Endothelial cell (in vitro differentiated cells): Measurements from ENCODE around the gene KIF3B. TPM values are rescaled to one million over a fixed set of nuclear protein-coding genes. Genes with fewer than 3 reads are reported as not detected.

Experiments
- DNase-seq: peaks from one replicate; pipeline ENCODE4 v3.0.0; 2021; ENCODE audit warnings: low spot score
- H3K27ac Mint-ChIP-seq: one replicate; pipeline ENCODE4 v1.8.0; 2021; ENCODE audit warnings: mixed read lengths, inconsistent platforms; ENCODE audit not compliant: unreplicated experiment
- H3K27me3 Mint-ChIP-seq: one replicate; pipeline ENCODE4 v1.8.0; 2021; ENCODE audit warnings: mild to moderate bottlenecking, moderate library complexity, mixed read lengths, inconsistent platforms; ENCODE audit not compliant: unreplicated experiment
- H3K36me3 Mint-ChIP-seq: one replicate; pipeline ENCODE4 v1.8.0; 2021; ENCODE audit warnings: mild to moderate bottlenecking, low read depth, mixed read lengths, inconsistent platforms; ENCODE audit not compliant: unreplicated experiment
- H3K4me1 Mint-ChIP-seq: one replicate; pipeline ENCODE4 v1.8.0; 2021; ENCODE audit warnings: mild to moderate bottlenecking, mixed read lengths, inconsistent platforms; ENCODE audit not compliant: unreplicated experiment
- H3K4me3 Mint-ChIP-seq: one replicate; pipeline ENCODE4 v1.8.0; 2021; ENCODE audit warnings: mild to moderate bottlenecking, mixed read lengths, inconsistent platforms; ENCODE audit not compliant: unreplicated experiment
- H3K9me3 Mint-ChIP-seq: one replicate; pipeline ENCODE4 v1.8.0; 2021; ENCODE audit warnings: mixed read lengths, inconsistent platforms; ENCODE audit not compliant: unreplicated experiment
- total RNA-seq: library from RNA; stranded (reverse); fragmentation: NEBNext Ultra II Directional; extraction: Animal tissue kit (Norgen Biotek cat#: 25700); gene quantifications from one replicate; pipeline ENCODE4 v1.2.1, GENCODE V29; 2021; ENCODE audit not compliant: unreplicated experiment
- TF ChIP-seq, protein P1 (sequence below): fragments of 200-600 bp; sonication (generic); IDR thresholded peaks from one replicate; pipeline ENCODE4 v1.5.0; 2021; ENCODE audit warnings: antibody characterized with exemption; ENCODE audit not compliant: unreplicated experiment

KIF3B gene
- total RNA-seq, 1 donor from 2014 or later, result 34.7 TPM

DNA sequence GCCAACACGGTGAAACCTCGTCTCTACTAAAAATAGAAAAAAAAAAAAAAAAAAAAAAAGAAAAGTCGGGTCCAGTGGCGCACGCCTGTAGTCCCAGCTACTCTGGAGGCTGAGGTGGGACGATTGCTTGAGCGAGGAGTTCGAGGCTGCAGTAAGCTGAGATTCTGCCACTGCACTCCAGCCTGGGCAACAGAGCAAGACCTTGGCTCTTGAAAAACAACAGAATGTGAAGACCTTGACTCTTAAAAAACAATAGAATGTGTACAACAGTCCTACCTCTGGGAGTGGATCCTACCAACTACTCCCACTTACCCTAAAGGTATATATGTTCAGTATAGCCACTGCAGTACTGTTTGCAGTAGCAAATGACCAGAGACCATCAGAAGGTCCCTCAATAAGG, 15.1 kb downstream of the KIF3B start:
- H3K27ac Mint-ChIP-seq, result no peak overlapping the region

GRCh38 chr20:32294071-32294470, 16.6 kb downstream of the KIF3B start:
- H3K4me1 Mint-ChIP-seq, result no peaks in the 10 kb centered on the region
- no peak for DNase-seq
- no peaks in the 10 kb centered on the region for H3K36me3 Mint-ChIP-seq

More for the DNA sequence above, 15.1 kb downstream of the KIF3B start:
- Mint-ChIP-seq H3K4me1 (no peaks in the 10 kb centered on the region), H3K4me3 (no peak overlapping the region), H3K36me3 (no peaks in the 10 kb centered on the region), H3K27me3 (no peaks in the 10 kb centered on the region), H3K9me3 (no peaks in the 10 kb centered on the region)
- TF ChIP-seq, protein P1, sequence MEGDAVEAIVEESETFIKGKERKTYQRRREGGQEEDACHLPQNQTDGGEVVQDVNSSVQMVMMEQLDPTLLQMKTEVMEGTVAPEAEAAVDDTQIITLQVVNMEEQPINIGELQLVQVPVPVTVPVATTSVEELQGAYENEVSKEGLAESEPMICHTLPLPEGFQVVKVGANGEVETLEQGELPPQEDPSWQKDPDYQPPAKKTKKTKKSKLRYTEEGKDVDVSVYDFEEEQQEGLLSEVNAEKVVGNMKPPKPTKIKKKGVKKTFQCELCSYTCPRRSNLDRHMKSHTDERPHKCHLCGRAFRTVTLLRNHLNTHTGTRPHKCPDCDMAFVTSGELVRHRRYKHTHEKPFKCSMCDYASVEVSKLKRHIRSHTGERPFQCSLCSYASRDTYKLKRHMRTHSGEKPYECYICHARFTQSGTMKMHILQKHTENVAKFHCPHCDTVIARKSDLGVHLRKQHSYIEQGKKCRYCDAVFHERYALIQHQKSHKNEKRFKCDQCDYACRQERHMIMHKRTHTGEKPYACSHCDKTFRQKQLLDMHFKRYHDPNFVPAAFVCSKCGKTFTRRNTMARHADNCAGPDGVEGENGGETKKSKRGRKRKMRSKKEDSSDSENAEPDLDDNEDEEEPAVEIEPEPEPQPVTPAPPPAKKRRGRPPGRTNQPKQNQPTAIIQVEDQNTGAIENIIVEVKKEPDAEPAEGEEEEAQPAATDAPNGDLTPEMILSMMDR, result no peak
- DNase-seq, result no peak

GRCh38 chr20:32296412-32296811, 19.0 kb downstream of the KIF3B start:
- no peaks in the 10 kb centered on the region for H3K9me3 Mint-ChIP-seq
- no peak overlapping the region for H3K4me3 Mint-ChIP-seq
- no peaks in the 10 kb centered on the region for H3K4me1 Mint-ChIP-seq
- no peak overlapping the region for H3K27ac Mint-ChIP-seq
- peaks cover 4% of the 10 kb centered on the region for H3K27me3 Mint-ChIP-seq
- DNase-seq, result no peak
- peaks cover 4% of the 10 kb centered on the region for H3K36me3 Mint-ChIP-seq
- TF ChIP-seq, protein P1, result no peak

More at GRCh38 chr20:32294071-32294470, 16.6 kb downstream of the KIF3B start:
- H3K9me3 Mint-ChIP-seq, result no peaks in the 10 kb centered on the region
- H3K27me3 Mint-ChIP-seq, result no peaks in the 10 kb centered on the region
- no peak overlapping the region for H3K4me3 Mint-ChIP-seq
- TF ChIP-seq, protein P1, result no peak
- no peak overlapping the region for H3K27ac Mint-ChIP-seq

DNA sequence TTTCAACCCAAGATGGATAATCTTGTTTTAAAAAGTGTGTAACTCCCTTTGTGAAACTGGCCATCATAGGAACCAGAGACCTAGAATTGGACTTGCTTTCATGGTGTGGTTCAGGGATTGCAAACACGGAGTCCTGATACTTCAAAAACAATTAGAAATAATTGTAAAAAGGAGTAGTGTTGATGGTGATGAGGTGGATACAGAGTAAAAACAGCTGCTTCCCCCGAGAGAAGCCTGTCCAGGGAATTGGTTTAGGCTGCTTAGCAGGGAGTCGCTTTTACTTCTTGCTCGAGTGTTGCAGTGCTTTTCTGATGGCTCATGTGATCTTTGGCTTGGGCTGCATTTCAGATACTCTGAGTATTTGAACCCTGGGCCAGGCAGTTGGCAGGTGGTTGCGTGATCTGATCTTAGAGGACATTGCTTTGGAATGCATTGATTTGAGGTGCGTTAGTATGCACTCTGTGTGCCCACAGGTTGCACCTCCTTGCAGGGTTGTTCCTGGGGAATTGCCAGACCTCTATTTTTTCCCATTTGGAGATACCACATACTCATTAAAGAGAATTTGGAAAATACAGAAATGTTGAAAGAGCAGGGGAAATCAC, 19.5 kb downstream of the KIF3B start:
- no peaks in the 10 kb centered on the region for H3K9me3 Mint-ChIP-seq
- H3K4me3 Mint-ChIP-seq, result no peak overlapping the region
- TF ChIP-seq, protein P1, result no peak
- H3K4me1 Mint-ChIP-seq, result peaks cover 2% of the 10 kb centered on the region
- no peak overlapping the region for H3K27ac Mint-ChIP-seq
- DNase-seq, result no peak
- H3K27me3 Mint-ChIP-seq, result peaks cover 4% of the 10 kb centered on the region
- H3K36me3 Mint-ChIP-seq, result peaks cover 4% of the 10 kb centered on the region

GRCh38 chr20:32297439-32297838, 20.0 kb downstream of the KIF3B start:
- TF ChIP-seq, protein P1, result no peak
- peaks cover 2% of the 10 kb centered on the region for H3K4me1 Mint-ChIP-seq

More at GRCh38 chr20:32297439-32297838, 20.0 kb downstream of the KIF3B start:
- no peak for DNase-seq
- no peaks in the 10 kb centered on the region for H3K9me3 Mint-ChIP-seq
- no peak overlapping the region for H3K27ac Mint-ChIP-seq
- H3K36me3 Mint-ChIP-seq, result peaks cover 4% of the 10 kb centered on the region
- no peak overlapping the region for H3K4me3 Mint-ChIP-seq
- peaks cover 5% of the 10 kb centered on the region for H3K27me3 Mint-ChIP-seq
